Type B pancreatic cell (in vitro differentiated cells): ENCODE data around the gene LAMA5. TPM values are rescaled to one million over a fixed set of nuclear protein-coding genes. Genes with fewer than 3 reads are reported as not detected.

ENCODE experiments used
- DNase-seq: peaks from one replicate; pipeline ENCODE4 v3.0.0; 2021; ENCODE audit warnings: mixed read lengths; ENCODE audit not compliant: unreplicated experiment; ENCODE audit errors: extremely low spot score
- H3K27ac Mint-ChIP-seq: 2 replicates; pipeline ENCODE4 v1.8.0; 2021; ENCODE audit warnings: mild to moderate bottlenecking, mixed read lengths
- H3K27me3 Mint-ChIP-seq: 2 replicates; pipeline ENCODE4 v1.8.0; 2021; ENCODE audit warnings: mixed read lengths
- H3K36me3 Mint-ChIP-seq: 2 replicates; pipeline ENCODE4 v1.8.0; 2021; ENCODE audit warnings: mixed read lengths
- H3K4me1 Mint-ChIP-seq: one replicate; pipeline ENCODE4 v1.8.0; 2021; ENCODE audit warnings: mixed read lengths; ENCODE audit not compliant: unreplicated experiment
- H3K4me3 Mint-ChIP-seq: 2 replicates; pipeline ENCODE4 v1.8.0; 2021; ENCODE audit warnings: mild to moderate bottlenecking, mixed read lengths
- H3K9me3 Mint-ChIP-seq: 2 replicates; pipeline ENCODE4 v1.8.0; 2021; ENCODE audit warnings: mixed read lengths
- total RNA-seq: library from RNA; stranded (reverse); gene quantifications from 2 replicates; pipeline ENCODE4 v1.2.1, GENCODE V29; 2021; ENCODE audit warnings: low replicate concordance
- TF ChIP-seq, protein P1 (sequence below): fragments of 200-600 bp; sonication (generic); conservative IDR thresholded peaks from 2 replicates; pipeline ENCODE4 v1.5.0; 2021; ENCODE audit warnings: antibody characterized with exemption, mild to moderate bottlenecking

The LAMA5 gene
- total RNA-seq, 1 donor from 2014 or later: 246 TPM

DNA sequence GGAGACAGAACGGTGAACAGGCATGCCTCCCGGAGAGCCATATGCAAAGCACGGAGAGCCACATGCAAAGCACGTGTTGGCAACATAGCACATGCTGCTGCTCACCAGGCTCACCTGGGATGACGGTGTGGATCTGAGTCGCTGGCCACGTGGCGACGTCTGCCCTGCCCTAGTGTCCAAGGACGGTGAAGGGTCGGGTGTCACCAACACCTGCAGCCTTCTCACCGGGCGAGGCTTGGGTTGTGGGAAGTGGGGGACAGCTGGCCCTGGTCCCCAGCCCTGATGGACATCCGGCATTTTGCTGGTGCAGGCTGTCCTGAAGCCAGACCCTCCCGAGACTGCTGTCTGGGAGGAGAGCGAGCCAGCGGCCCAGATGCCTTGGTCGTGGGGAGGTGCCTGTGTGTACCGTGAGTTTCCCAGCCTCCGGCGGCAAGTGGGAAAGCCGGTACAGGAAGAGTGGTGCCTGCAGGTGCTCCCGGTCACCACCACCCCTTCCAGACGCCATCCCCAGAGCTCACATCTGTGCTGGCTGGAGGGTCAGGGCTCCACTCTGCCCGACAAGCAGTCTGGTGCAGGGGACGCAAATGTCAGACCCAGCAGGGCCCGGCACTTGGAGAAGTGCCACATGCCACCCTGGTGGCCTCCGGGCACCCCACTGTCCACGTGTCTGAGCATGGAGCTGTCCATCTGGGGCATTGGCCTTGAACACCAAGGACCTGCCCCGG lies 70.2 kb downstream of the LAMA5 start:
- Mint-ChIP-seq H3K36me3 (peaks cover 3% of the 10 kb centered on the region), H3K4me3 (no peak overlapping the region), H3K9me3 (no peaks in the 10 kb centered on the region), H3K27ac (no peak overlapping the region), H3K27me3 (no peaks in the 10 kb centered on the region), H3K4me1 (no peaks in the 10 kb centered on the region)
- DNase-seq: no peak
- TF ChIP-seq, protein P1, sequence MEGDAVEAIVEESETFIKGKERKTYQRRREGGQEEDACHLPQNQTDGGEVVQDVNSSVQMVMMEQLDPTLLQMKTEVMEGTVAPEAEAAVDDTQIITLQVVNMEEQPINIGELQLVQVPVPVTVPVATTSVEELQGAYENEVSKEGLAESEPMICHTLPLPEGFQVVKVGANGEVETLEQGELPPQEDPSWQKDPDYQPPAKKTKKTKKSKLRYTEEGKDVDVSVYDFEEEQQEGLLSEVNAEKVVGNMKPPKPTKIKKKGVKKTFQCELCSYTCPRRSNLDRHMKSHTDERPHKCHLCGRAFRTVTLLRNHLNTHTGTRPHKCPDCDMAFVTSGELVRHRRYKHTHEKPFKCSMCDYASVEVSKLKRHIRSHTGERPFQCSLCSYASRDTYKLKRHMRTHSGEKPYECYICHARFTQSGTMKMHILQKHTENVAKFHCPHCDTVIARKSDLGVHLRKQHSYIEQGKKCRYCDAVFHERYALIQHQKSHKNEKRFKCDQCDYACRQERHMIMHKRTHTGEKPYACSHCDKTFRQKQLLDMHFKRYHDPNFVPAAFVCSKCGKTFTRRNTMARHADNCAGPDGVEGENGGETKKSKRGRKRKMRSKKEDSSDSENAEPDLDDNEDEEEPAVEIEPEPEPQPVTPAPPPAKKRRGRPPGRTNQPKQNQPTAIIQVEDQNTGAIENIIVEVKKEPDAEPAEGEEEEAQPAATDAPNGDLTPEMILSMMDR: no peak

DNA sequence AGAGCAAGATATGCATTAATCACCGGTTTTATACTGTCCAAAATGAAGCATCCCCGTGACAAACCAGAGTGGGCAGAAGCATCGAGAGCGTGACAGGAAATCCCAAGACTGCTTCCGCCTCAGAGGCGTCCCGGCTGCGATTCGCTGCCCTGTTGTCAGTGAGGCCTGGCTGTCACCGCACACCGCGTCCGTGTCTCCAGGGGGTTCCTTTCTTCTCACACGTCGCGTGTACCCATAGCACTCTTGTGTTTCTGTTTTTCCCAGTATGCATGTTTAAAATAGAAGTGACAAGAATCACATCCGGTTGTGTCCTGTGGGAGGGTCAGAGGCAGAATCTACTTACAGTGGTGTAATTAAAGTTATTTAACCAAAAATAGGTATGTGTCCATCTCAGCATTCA lies 72.6 kb downstream of the LAMA5 start:
- Mint-ChIP-seq H3K4me1 (no peaks in the 10 kb centered on the region), H3K4me3 (no peak overlapping the region), H3K27me3 (no peaks in the 10 kb centered on the region), H3K36me3 (peaks cover 3% of the 10 kb centered on the region), H3K9me3 (no peaks in the 10 kb centered on the region), H3K27ac (no peak overlapping the region)
- TF ChIP-seq, protein P1: no peak
- DNase-seq: no peak

DNA sequence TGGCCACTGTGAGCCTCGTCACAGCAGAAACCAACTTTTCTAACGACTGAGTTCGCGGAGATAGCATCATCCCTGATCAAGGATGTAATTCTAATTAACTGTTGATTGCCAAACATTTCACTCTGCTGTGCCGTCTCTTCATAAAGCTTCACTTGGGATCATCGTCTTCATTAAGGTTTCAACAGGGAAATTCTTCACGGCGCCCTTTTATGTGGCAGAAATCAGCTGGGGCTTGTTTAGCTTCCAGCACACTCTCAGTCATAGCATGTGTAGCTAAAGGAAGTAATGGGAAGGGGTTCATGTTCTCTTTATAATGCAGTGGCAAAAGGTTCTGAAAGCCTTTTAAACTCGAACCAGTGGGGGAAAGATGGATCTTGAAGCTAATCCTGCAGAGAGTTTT lies 73.2 kb downstream of the LAMA5 start:
- no peaks in the 10 kb centered on the region for H3K27me3 Mint-ChIP-seq
- no peak overlapping the region for H3K4me3 Mint-ChIP-seq
- TF ChIP-seq, protein P1: no peak
- peaks cover 3% of the 10 kb centered on the region for H3K36me3 Mint-ChIP-seq
- no peak for DNase-seq
- H3K9me3 Mint-ChIP-seq: no peaks in the 10 kb centered on the region
- H3K4me1 Mint-ChIP-seq: no peaks in the 10 kb centered on the region
- no peak overlapping the region for H3K27ac Mint-ChIP-seq

DNA sequence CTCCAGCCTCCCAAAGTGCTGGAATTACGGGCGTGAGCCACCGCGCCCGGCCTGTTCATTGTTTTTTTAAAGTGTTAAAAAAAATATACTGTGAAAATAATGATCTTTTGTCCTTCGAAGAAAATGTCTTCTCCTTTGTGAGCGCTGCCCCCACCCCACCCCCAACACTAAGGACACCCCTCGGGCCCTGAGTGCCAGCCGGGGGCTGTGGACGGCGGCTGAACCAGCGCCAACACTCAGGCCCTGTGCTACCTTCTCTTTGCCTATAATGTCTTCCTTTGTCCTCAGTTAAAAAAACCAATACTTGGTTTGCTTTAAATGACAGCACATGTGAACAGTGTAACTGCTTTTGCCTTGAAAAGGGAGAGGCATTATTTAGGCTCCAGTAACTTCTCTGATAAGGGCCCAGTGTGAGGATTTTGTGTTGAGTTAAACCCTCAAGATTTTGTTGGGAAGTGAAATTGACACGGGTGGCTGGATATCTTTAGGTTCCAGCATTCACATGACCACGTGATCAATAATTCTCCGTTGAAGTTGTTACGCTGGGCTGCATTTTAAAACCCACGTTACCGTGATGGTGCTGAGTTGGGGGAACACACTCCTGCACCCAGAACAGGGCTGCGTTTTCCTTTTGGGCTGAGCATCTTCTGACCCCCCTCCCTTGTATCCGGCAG lies 73.9 kb downstream of the LAMA5 start:
- peaks cover 3% of the 10 kb centered on the region for H3K36me3 Mint-ChIP-seq

DNA sequence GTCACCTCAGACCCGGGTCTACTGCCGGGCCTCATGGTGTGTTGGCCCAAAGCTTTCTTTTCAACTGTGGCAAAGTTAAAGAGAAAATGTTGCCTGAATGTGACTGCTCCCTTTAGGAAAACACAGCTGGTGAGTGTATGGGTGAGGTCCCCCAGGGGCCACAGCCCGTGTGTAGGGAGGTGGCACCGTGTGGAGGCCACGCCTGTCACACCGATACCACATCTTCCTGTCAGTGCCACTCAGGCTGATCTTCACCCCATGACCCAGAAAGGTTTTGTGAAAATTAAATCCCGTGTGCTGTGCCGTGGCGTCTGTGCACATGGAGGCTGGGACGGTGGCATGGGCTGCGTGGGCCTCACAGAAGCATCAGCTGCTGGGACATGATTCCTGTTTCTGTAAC lies 75.0 kb downstream of the LAMA5 start:
- no peaks in the 10 kb centered on the region for H3K9me3 Mint-ChIP-seq
- DNase-seq: no peak
- no peak overlapping the region for H3K27ac Mint-ChIP-seq
- TF ChIP-seq, protein P1: no peak
- no peaks in the 10 kb centered on the region for H3K4me1 Mint-ChIP-seq
- no peak overlapping the region for H3K4me3 Mint-ChIP-seq
- H3K36me3 Mint-ChIP-seq: peaks cover 3% of the 10 kb centered on the region
- H3K27me3 Mint-ChIP-seq: no peaks in the 10 kb centered on the region

More for the DNA sequence above, 73.9 kb downstream of the LAMA5 start:
- TF ChIP-seq, protein P1: no peak
- no peaks in the 10 kb centered on the region for H3K9me3 Mint-ChIP-seq
- no peak overlapping the region for H3K4me3 Mint-ChIP-seq
- no peak overlapping the region for H3K27ac Mint-ChIP-seq
- no peak for DNase-seq
- no peaks in the 10 kb centered on the region for H3K27me3 Mint-ChIP-seq
- H3K4me1 Mint-ChIP-seq: no peaks in the 10 kb centered on the region
